Hepatocyte (in vitro differentiated cells): ENCODE data around the gene CENPI. TPM values are rescaled to one million over a fixed set of nuclear protein-coding genes. Genes with fewer than 3 reads are reported as not detected.

Experiments used
- DNase-seq: peaks from one replicate; pipeline ENCODE4 v3.0.0-alpha.2; 2016; ENCODE audit warnings: low spot score
- H2AFZ ChIP-seq: fragments of 200-600 bp; sonication (generic); 2 replicates; pipeline ENCODE4 v1.6.0; 2016; ENCODE audit warnings: antibody characterized with exemption, mild to moderate bottlenecking
- H3K27ac ChIP-seq: fragments of 200-600 bp; sonication (generic); 2 replicates; pipeline ENCODE4 v1.5.1; 2016; ENCODE audit warnings: mild to moderate bottlenecking
- H3K27me3 ChIP-seq: fragments of 200-600 bp; sonication (generic); 2 replicates; pipeline ENCODE4 v1.6.1; 2016
- H3K36me3 ChIP-seq: fragments of 200-600 bp; sonication (generic); replicated peaks from 2 replicates; pipeline ENCODE4 v1.5.1; 2016; ENCODE audit warnings: low read depth; ENCODE audit not compliant: insufficient read depth
- H3K4me1 ChIP-seq: fragments of 200-600 bp; sonication (generic); 2 replicates; pipeline ENCODE4 v1.5.1; 2016; ENCODE audit warnings: mild to moderate bottlenecking, moderate library complexity; ENCODE audit not compliant: insufficient read depth
- H3K4me2 ChIP-seq: fragments of 200-600 bp; sonication (generic); 2 replicates; pipeline ENCODE4 v1.6.0; 2016
- H3K4me3 ChIP-seq: fragments of 200-600 bp; sonication (generic); 2 replicates; pipeline ENCODE4 v1.5.1; 2016; ENCODE audit warnings: mild to moderate bottlenecking
- H3K79me2 ChIP-seq: fragments of 200-600 bp; sonication (generic); 2 replicates; pipeline ENCODE4 v1.6.0; 2017; ENCODE audit warnings: mild to moderate bottlenecking
- H3K9me2 ChIP-seq: fragments of 200-600 bp; sonication (generic); replicated peaks from 2 replicates; pipeline ENCODE4 v1.6.0; 2017; ENCODE audit warnings: mild to moderate bottlenecking; ENCODE audit not compliant: insufficient read depth
- H3K9me3 ChIP-seq: fragments of 200-600 bp; sonication (generic); 2 replicates; pipeline ENCODE4 v1.5.1; 2016; ENCODE audit warnings: low read depth, mild to moderate bottlenecking
- H4K20me1 ChIP-seq: fragments of 200-600 bp; sonication (generic); 2 replicates; pipeline ENCODE4 v1.6.0; 2016; ENCODE audit warnings: mild to moderate bottlenecking; ENCODE audit not compliant: insufficient read depth, poor library complexity, severe bottlenecking
- CTCF ChIP-seq: fragments of 200-600 bp; sonication (generic); IDR thresholded peaks from 2 replicates; pipeline ENCODE4 v1.5.1; 2016; ENCODE audit warnings: antibody characterized with exemption, mild to moderate bottlenecking; ENCODE audit not compliant: poor library complexity
- EZH2 ChIP-seq: fragments of 200-600 bp; sonication (generic); IDR thresholded peaks from 2 replicates; pipeline ENCODE4 v1.6.1; 2016; ENCODE audit warnings: antibody characterized with exemption, mild to moderate bottlenecking, borderline replicate concordance
- EZH2phosphoT487 ChIP-seq: fragments of 200-600 bp; sonication (generic); IDR thresholded peaks from one replicate; pipeline ENCODE4 v1.6.1; 2018; ENCODE audit warnings: antibody characterized with exemption, mild to moderate bottlenecking, low read depth, moderate library complexity; ENCODE audit not compliant: unreplicated experiment, severe bottlenecking
- WGBS: methylation state at CpG from one replicate; pipeline ENCODE4 v1.1.6; 2016; ENCODE audit warnings: low lambda C conversion rate; ENCODE audit errors: missing lambda C conversion rate; 5-methylcytosine and 5-hydroxymethylcytosine counted together
- polyA plus RNA-seq: library from polyadenylated mRNA; unstranded; fragments of >200 nt; fragmentation: Nextera tagmentation; extraction: Ambion mirVana; gene quantifications from 2 replicates; pipeline ENCODE4 v1.2.1, GENCODE V29; 2016
- total RNA-seq: library from RNA; depleted of rRNA; stranded (reverse); fragments of >200 nt; gene quantifications from 2 replicates; pipeline ENCODE4 v1.2.3, GENCODE V29; 2014

Gene CENPI
- total and polyA plus RNA-seq, 2 experiments from 2014 or later, result 0.42 to 6.3 TPM

GRCh38 chrX:101057093-101057714, 40.8 kb upstream of the CENPI start:
- TF ChIP-seq CTCF (no peak), EZH2phosphoT487 (no peak), EZH2 (no peak)
- no peak overlapping the region for H3K4me2 ChIP-seq
- WGBS, result 77% methylated on average over 3 of the region's 3 CpGs

GRCh38 chrX:101062176-101062575, 35.8 kb upstream of the CENPI start:
- TF ChIP-seq EZH2, result no peak
- no peak for TF ChIP-seq EZH2phosphoT487
- TF ChIP-seq CTCF, result no peak
- H3K27ac ChIP-seq, result no peak overlapping the region
- H2AFZ ChIP-seq, result no peak overlapping the region
- H3K4me2 ChIP-seq, result no peak overlapping the region
- H3K36me3 ChIP-seq, result no peaks in the 10 kb centered on the region
- DNase-seq, result no peak
- no peaks in the 10 kb centered on the region for H3K27me3 ChIP-seq
- H3K4me3 ChIP-seq, result no peak overlapping the region
- no peaks in the 10 kb centered on the region for H3K9me2 ChIP-seq
- no peaks in the 10 kb centered on the region for H3K79me2 ChIP-seq
- H3K4me1 ChIP-seq, result no peaks in the 10 kb centered on the region
- H3K9me3 ChIP-seq, result no peaks in the 10 kb centered on the region
- no peaks in the 10 kb centered on the region for H4K20me1 ChIP-seq

More at GRCh38 chrX:101057093-101057714, 40.8 kb upstream of the CENPI start:
- no peak overlapping the region for H3K27ac ChIP-seq
- no peaks in the 10 kb centered on the region for H3K9me2 ChIP-seq
- no peaks in the 10 kb centered on the region for H3K27me3 ChIP-seq
- no peaks in the 10 kb centered on the region for H3K79me2 ChIP-seq
- no peak for DNase-seq
- H3K4me3 ChIP-seq, result no peak overlapping the region
- no peaks in the 10 kb centered on the region for H4K20me1 ChIP-seq
- no peaks in the 10 kb centered on the region for H3K36me3 ChIP-seq
- H3K4me1 ChIP-seq, result no peaks in the 10 kb centered on the region
- H2AFZ ChIP-seq, result no peak overlapping the region
- H3K9me3 ChIP-seq, result no peaks in the 10 kb centered on the region

DNA sequence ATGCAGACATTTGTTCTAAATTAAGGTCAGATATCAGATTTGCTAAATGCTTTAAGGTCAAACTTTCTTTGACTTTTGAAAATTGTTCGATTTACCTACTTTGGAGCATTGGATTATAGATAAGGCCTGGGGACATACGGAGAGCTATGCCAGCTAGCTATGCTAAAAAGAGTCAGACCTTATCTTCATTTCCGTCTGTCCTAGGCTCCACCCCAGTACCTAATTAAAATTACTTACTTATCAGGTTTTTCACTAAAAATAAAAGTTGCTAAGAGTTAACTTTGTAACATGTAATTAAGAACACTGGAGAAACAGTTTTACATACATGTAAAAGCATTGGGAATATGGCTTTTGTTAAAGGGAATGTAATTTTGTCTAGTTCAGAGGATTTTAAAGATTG, 26.4 kb upstream of the CENPI start:
- TF ChIP-seq EZH2phosphoT487 (no peak), CTCF (no peak)
- H3K79me2 ChIP-seq, result no peaks in the 10 kb centered on the region
- H3K27ac ChIP-seq, result no peak overlapping the region
- no peaks in the 10 kb centered on the region for H4K20me1 ChIP-seq
- H3K4me2 ChIP-seq, result no peak overlapping the region
- H3K9me2 ChIP-seq, result no peaks in the 10 kb centered on the region
- WGBS, result 52% methylated on average over 3 of the region's 3 CpGs
- H3K27me3 ChIP-seq, result no peaks in the 10 kb centered on the region
- no peak for DNase-seq
- H3K9me3 ChIP-seq, result no peaks in the 10 kb centered on the region
- no peak overlapping the region for H2AFZ ChIP-seq
- no peaks in the 10 kb centered on the region for H3K36me3 ChIP-seq
- H3K4me3 ChIP-seq, result no peak overlapping the region
- no peaks in the 10 kb centered on the region for H3K4me1 ChIP-seq
